WI38 (cell line): Measurements from ENCODE around the gene CD44.
A peak's percentile ranks its signal among the peaks of the same experiment; 100 is the strongest.

ENCODE experiments used
- H3K4me3 ChIP-seq: 2 replicates; pipeline ENCODE4 v1.5.1; 2011; ENCODE audit warnings: low read depth, mild to moderate bottlenecking, control low read depth, low read length
- TF ChIP-seq, protein P1 (sequence below): IDR thresholded peaks from 2 replicates; pipeline ENCODE4 v1.5.1; 2012; ENCODE audit warnings: low read depth, mild to moderate bottlenecking, control low read depth, low read length

CD44 gene

DNA sequence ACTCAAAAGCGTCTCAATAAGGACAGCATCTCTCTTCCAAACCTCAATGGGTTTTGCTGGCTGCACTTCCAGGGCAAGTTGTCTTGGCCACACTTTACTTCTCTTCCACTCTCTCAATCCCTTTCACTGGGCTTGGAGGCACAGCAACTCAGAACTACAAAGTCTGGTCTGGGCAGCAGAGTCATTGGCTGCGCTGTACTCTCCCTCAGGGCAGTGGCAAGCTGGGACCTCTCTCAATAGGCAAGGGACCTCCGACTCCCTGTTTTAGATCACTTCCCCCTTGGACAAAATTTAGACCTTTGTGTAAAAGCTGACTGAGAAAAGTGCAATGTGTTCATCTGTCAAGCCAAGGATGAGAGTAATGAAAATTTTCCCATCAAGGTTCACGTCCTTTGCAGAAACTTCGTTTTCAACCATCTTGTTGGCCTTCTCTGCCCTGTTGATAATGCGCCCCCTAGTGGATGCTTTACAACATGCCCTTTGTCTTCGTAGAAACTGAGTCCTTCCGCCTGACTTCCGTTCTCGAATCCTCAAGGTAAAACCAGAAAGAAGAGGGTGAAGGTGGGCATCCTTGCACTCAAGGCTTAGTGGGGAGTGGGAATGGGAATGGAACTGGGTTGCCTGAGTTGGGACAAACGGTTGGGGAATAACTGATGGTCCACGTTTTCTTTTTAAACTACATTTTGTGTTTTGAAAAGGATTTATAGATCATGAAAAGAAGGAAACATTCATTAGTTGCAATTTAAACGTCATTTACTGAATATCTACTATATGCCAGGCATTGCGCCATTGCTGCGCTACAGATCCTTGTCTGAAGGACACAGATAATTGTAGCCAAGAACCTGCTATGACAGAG is 99.1 kb downstream of the CD44 start:
- TF ChIP-seq, protein P1, sequence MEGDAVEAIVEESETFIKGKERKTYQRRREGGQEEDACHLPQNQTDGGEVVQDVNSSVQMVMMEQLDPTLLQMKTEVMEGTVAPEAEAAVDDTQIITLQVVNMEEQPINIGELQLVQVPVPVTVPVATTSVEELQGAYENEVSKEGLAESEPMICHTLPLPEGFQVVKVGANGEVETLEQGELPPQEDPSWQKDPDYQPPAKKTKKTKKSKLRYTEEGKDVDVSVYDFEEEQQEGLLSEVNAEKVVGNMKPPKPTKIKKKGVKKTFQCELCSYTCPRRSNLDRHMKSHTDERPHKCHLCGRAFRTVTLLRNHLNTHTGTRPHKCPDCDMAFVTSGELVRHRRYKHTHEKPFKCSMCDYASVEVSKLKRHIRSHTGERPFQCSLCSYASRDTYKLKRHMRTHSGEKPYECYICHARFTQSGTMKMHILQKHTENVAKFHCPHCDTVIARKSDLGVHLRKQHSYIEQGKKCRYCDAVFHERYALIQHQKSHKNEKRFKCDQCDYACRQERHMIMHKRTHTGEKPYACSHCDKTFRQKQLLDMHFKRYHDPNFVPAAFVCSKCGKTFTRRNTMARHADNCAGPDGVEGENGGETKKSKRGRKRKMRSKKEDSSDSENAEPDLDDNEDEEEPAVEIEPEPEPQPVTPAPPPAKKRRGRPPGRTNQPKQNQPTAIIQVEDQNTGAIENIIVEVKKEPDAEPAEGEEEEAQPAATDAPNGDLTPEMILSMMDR = peak; percentile 58
- H3K4me3 ChIP-seq = no peak overlapping the region

DNA sequence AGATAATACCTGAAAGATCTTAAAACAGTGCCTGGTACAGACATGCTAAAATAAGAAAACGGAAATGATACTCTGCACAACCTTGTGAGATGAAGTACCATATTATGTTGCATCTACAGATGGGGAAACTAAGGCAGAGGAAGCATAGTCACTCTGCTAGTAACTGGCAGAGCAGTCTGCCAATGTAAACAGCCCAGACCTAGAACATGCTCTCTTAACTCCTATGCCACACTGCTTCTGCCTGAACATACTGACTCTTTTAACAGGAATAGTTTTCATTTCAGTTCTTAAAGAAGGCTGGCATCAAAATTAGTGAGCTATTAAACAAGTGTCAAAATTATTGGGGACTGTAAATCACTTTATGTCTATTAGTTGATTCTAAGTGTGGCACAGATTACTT is 99.9 kb downstream of the CD44 start:
- no peak overlapping the region for H3K4me3 ChIP-seq
- TF ChIP-seq, protein P1 = no peak

DNA sequence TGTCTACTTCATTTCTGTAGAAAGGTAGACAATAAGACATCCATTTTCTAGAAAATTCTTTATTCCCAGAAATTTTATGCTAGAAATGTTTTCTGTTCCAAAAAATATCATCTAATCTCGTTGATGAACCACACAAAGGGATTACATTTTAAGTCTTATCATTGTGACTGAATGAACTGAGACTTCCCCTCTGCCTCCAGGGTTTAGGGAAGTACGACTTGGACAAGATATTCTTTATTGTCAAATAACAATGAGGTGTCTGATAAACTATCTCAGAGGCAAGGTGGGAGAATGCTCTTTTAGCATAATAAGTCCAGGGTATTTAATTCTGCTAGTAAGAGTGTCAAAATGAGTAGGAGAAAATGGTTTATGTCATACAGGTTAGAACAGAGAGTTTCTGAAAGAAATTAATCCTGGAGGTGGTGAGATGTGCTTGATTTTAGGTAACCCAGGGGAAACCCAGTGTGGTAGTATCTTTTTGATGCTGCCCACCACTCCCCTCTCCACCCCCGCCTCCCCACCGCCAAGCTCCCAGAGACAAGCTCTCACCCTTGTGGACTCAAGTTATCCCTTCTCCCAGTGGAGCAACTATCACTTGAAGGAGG is 100.6 kb downstream of the CD44 start:
- no peak overlapping the region for H3K4me3 ChIP-seq
- TF ChIP-seq, protein P1 = no peak

DNA sequence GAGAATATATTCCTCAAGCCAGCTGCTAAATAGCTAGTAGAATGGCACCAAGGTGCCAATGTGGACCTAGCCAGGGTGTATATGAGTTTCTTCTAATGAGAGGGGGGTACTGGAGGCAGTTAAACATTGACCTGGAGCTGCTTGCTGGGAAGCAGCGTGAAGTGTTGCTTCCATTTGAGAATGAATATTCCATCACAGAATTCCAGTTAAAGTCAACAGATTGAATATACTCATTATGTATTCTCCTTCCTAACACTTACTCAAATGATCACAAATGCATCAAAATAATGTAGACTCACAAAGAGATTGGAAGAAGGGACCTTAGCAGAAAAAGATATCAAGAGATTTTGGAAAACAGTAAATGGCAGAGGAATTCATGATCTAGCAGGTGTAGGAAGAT is 102.1 kb downstream of the CD44 start:
- no peak overlapping the region for H3K4me3 ChIP-seq
- TF ChIP-seq, protein P1 = no peak

DNA sequence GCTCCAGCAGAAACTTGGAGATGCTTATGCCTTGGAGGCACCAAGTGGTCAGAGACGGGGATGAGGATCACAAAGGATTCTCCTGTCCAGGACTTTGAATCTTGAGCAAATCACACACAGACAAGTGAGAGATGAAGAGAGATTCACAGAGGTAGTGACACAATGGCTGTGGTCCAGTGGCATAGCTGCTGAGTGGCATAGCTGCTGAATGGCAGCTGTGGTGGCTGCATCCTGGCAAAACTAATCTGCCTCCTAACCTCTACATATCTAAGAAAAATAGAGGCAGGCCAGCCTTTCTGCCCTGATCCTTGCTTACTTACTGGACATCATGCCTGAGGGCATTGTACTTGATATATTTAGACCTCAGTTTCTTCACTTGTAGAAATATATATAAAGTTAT is 102.6 kb downstream of the CD44 start:
- H3K4me3 ChIP-seq = no peak overlapping the region
- TF ChIP-seq, protein P1 = no peak

DNA sequence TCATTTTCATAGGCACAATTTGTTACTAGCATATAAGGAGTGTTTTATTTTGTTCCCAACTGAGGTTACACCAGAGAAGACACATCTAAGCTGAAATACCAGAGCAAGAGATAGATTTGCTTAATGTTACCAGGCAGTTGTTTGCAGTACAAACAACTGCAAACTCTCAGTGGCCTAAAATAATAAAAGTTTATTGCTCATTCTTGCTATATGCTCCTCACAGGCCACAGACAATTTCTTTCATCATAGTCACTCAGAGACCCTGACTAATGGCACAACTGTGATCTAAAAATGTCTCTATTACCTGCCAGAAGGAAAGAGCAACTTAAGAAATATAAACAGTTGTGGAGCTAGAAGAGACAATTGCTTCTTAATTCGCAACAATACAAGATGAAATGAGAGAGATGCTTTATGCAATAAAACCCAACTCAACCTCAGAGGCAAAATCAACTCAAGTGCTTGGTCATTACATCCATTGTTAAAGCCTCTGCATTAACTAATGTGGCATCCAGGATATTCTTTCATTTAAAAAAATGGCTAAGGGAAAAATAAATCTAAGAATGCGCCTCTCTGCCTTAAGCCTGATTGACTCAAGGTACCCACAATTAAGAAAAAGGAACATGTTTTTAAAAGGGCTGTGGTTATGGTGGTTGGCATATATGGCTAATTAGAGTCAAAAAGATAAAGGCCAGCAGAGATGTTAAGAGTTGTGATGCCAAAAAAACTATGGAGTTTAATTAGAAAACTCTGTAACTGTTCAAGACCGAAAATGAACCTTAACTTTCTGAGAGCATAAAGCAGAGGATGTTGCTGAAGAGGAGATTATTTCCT is 103.7 kb downstream of the CD44 start:
- no peak overlapping the region for H3K4me3 ChIP-seq
- TF ChIP-seq, protein P1 = no peak

DNA sequence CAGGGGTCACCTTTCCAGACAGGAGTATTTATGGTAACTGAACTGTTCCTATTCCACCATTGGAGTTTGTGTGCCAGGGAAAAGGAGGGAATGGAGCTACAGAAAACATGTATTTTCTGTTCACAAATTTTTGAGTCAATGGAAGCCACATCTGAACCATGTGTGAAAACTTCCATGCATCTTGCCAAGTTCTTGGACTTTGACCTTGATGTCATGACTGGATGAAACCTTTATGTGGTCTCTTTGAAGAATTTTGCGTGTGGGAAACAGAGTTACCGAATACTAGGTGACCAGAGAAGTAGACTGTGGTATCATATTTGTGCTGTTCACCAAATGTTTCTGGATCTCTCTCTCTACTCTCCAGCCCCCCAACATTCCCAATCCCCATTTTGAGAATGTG is 104.8 kb downstream of the CD44 start:
- TF ChIP-seq, protein P1 = no peak
- no peak overlapping the region for H3K4me3 ChIP-seq
